ENCODE measurements around the gene GABBR2.

DNA sequence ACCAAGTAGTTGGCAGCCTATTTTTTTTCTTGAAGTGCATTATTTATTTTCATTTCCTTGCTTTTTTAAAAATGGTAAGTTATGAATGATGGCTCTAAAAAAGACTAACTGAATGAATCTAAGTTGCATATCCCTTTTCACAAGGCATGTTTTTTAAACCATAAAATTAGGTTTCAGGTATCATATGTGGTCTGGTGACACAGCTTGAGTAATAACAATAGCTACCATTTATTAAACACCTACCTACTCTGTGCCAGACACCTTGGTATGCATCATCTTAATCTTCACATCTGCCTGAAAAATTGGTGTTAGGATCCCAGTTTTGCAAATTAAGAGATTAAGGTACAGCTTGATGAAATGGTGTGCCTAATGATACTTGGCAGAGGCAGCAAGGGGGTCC lies 4.3 kb upstream of the GABBR2 start:
- no peak for TF ChIP-seq POLR2AphosphoS5 (IDR thresholded peaks at IDR 0.05)
- no peak for TF ChIP-seq POLR2A (IDR thresholded peaks at IDR 0.05)
- TF ChIP-seq, protein P1, sequence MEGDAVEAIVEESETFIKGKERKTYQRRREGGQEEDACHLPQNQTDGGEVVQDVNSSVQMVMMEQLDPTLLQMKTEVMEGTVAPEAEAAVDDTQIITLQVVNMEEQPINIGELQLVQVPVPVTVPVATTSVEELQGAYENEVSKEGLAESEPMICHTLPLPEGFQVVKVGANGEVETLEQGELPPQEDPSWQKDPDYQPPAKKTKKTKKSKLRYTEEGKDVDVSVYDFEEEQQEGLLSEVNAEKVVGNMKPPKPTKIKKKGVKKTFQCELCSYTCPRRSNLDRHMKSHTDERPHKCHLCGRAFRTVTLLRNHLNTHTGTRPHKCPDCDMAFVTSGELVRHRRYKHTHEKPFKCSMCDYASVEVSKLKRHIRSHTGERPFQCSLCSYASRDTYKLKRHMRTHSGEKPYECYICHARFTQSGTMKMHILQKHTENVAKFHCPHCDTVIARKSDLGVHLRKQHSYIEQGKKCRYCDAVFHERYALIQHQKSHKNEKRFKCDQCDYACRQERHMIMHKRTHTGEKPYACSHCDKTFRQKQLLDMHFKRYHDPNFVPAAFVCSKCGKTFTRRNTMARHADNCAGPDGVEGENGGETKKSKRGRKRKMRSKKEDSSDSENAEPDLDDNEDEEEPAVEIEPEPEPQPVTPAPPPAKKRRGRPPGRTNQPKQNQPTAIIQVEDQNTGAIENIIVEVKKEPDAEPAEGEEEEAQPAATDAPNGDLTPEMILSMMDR (IDR thresholded peaks at IDR 0.05) = no peak

Measured in suprapubic skin (tissue), 4 donors.